Parathyroid adenoma (tissue), 2 donors: ENCODE data around the gene TSPEAR.

ENCODE experiments used
- H2AFZ ChIP-seq: fragments of 300-600 bp; sonication (generic); one replicate; pipeline ENCODE4 v1.7.0; 2017; ENCODE audit warnings: antibody characterized with exemption, mild to moderate bottlenecking
- H3K27ac ChIP-seq: fragments of 300-600 bp; sonication (generic); one replicate; pipeline ENCODE4 v1.7.0; 2017
- H3K27me3 ChIP-seq: fragments of 300-600 bp; sonication (generic); one replicate; pipeline ENCODE4 v1.7.0; 2017; ENCODE audit warnings: low read length; ENCODE audit not compliant: control insufficient read depth, insufficient read depth
- H3K36me3 ChIP-seq: fragments of 300-600 bp; sonication (generic); one replicate; pipeline ENCODE4 v1.7.0; 2017; ENCODE audit warnings: low read length; ENCODE audit not compliant: control insufficient read depth, insufficient read depth
- H3K4me1 ChIP-seq: fragments of 300-600 bp; sonication (generic); one replicate; pipeline ENCODE4 v1.7.0; 2017; ENCODE audit warnings: control low read depth
- H3K4me2 ChIP-seq: fragments of 300-600 bp; sonication (generic); one replicate; pipeline ENCODE4 v1.7.0; 2017; ENCODE audit warnings: low read length
- H3K4me3 ChIP-seq: fragments of 300-600 bp; sonication (generic); one replicate; pipeline ENCODE4 v1.7.0; 2017; ENCODE audit warnings: low read depth, low read length
- H3K79me2 ChIP-seq: fragments of 300-600 bp; sonication (generic); one replicate; pipeline ENCODE4 v1.7.0; 2017; ENCODE audit warnings: control low read depth
- H3K9ac ChIP-seq: fragments of 300-600 bp; sonication (generic); one replicate; pipeline ENCODE4 v1.7.0; 2017; ENCODE audit warnings: mild to moderate bottlenecking
- H3K9me3 ChIP-seq: fragments of 300-600 bp; sonication (generic); one replicate; pipeline ENCODE4 v1.7.0; 2017; ENCODE audit warnings: low read length; ENCODE audit not compliant: control insufficient read depth
- CTCF ChIP-seq: fragments of 300-600 bp; sonication (generic); IDR thresholded peaks from one replicate; pipeline ENCODE4 v1.7.0; 2017; ENCODE audit warnings: antibody characterized with exemption, mild to moderate bottlenecking
- donor health status: primary hyperparathyroidism.

TSPEAR gene

GRCh38 chr21:44466996-44467858 lies 244.1 kb downstream of the TSPEAR start:
- no peaks in the 10 kb centered on the region for H3K36me3 ChIP-seq
- H3K9ac ChIP-seq = no peak overlapping the region
- H3K27ac ChIP-seq = no peak overlapping the region
- H3K4me1 ChIP-seq = no peaks in the 10 kb centered on the region
- H3K79me2 ChIP-seq = no peaks in the 10 kb centered on the region
- no peaks in the 10 kb centered on the region for H3K9me3 ChIP-seq
- TF ChIP-seq CTCF = no peak
- H3K4me3 ChIP-seq = no peak overlapping the region
- no peaks in the 10 kb centered on the region for H3K27me3 ChIP-seq
- H2AFZ ChIP-seq = no peak overlapping the region
- H3K4me2 ChIP-seq = no peak overlapping the region

GRCh38 chr21:44466351-44466954 lies 244.9 kb downstream of the TSPEAR start:
- Histone ChIP-seq H3K9me3 (no peaks in the 10 kb centered on the region), H3K4me1 (no peaks in the 10 kb centered on the region), H3K4me2 (no peak overlapping the region), H2AFZ (no peak overlapping the region), H3K27me3 (no peaks in the 10 kb centered on the region), H3K9ac (no peak overlapping the region), H3K36me3 (no peaks in the 10 kb centered on the region), H3K27ac (no peak overlapping the region), H3K79me2 (no peaks in the 10 kb centered on the region), H3K4me3 (no peak overlapping the region)
- no peak for TF ChIP-seq CTCF

GRCh38 chr21:44464351-44464750 lies 247.0 kb downstream of the TSPEAR start:
- Histone ChIP-seq H3K27me3 (no peaks in the 10 kb centered on the region), H3K27ac (no peak overlapping the region), H3K4me1 (no peaks in the 10 kb centered on the region), H3K4me2 (no peak overlapping the region), H3K9me3 (no peaks in the 10 kb centered on the region), H2AFZ (no peak overlapping the region), H3K4me3 (no peak overlapping the region), H3K36me3 (no peaks in the 10 kb centered on the region), H3K9ac (no peak overlapping the region), H3K79me2 (no peaks in the 10 kb centered on the region)
- TF ChIP-seq CTCF = no peak

GRCh38 chr21:44463724-44464123 lies 247.6 kb downstream of the TSPEAR start:
- H3K9ac ChIP-seq = no peak overlapping the region
- H3K4me3 ChIP-seq = no peak overlapping the region
- H3K36me3 ChIP-seq = no peaks in the 10 kb centered on the region
- H3K27ac ChIP-seq = no peak overlapping the region
- no peaks in the 10 kb centered on the region for H3K79me2 ChIP-seq
- no peaks in the 10 kb centered on the region for H3K4me1 ChIP-seq
- TF ChIP-seq CTCF = no peak
- H3K27me3 ChIP-seq = no peaks in the 10 kb centered on the region
- H3K9me3 ChIP-seq = no peaks in the 10 kb centered on the region
- H3K4me2 ChIP-seq = no peak overlapping the region
- no peak overlapping the region for H2AFZ ChIP-seq
